Measurements from ENCODE around the gene LGR5.
A peak's percentile ranks its signal among the peaks of the same experiment; 100 is the strongest.

LGR5 gene
- long read RNA-seq: 0 reads

- no peak for DNase-seq (ENCODE audit: low read depth in 1 of 2, low spot score in 1 of 2)
- peaks cover 45% of the 10 kb centered on the region for H3K27me3 ChIP-seq (ENCODE audit: insufficient read depth, poor library complexity, severe bottlenecking)
- no peak within 1 kb of the TSS for H3K27ac ChIP-seq (replicated peaks)
- TF ChIP-seq CTCF (IDR thresholded peaks at IDR 0.05; ENCODE audit: insufficient read depth, low read length) (no peak), REST (IDR thresholded peaks at IDR 0.05; ENCODE audit: insufficient replicate concordance, low read depth) (peak; percentile 76)
- H3K4me3 ChIP-seq (replicated peaks; ENCODE audit: insufficient read depth, low read length): no peak within 1 kb of the TSS
Measured at GRCh38 chr12:71439613-71440344, at the start of gene LGR5. Gene LGR5, plus strand, starts transcription at chr12:71439798. Its CDS starts 283 bp downstream, at chr12:71440081.

GRCh38 chr12:71392521-71393145, 47.0 kb upstream of the LGR5 start:
- H3K27me3 ChIP-seq (ENCODE audit: insufficient read depth, poor library complexity, severe bottlenecking): no peaks in the 10 kb centered on the region
- DNase-seq (ENCODE audit: low read depth in 1 of 2, low spot score in 1 of 2): peak; percentile 3 to 23
- H3K4me3 ChIP-seq (replicated peaks; ENCODE audit: insufficient read depth, low read length): no peak overlapping the region
- TF ChIP-seq GABPA (IDR thresholded peaks at IDR 0.05; ENCODE audit: low read depth): no peak
- peak; percentile 86 for TF ChIP-seq CTCF (IDR thresholded peaks at IDR 0.05; ENCODE audit: insufficient read depth, low read length)
- no peak overlapping the region for H3K27ac ChIP-seq (replicated peaks)

- no peak overlapping the region for H3K4me3 ChIP-seq (replicated peaks; ENCODE audit: insufficient read depth, low read length)
- H3K27ac ChIP-seq (replicated peaks): no peak overlapping the region
- no peak for TF ChIP-seq GABPA (IDR thresholded peaks at IDR 0.05; ENCODE audit: low read depth)
- no peak for TF ChIP-seq SPI1 (IDR thresholded peaks at IDR 0.05; ENCODE audit: borderline replicate concordance, low read depth)
- no peak for TF ChIP-seq CTCF (IDR thresholded peaks at IDR 0.05; ENCODE audit: insufficient read depth, low read length)
- no peak for DNase-seq (ENCODE audit: low read depth in 1 of 2, low spot score in 1 of 2)
- no peaks in the 10 kb centered on the region for H3K27me3 ChIP-seq (ENCODE audit: insufficient read depth, poor library complexity, severe bottlenecking)
Measured at GRCh38 chr12:71393625-71394024, 46.0 kb upstream of the LGR5 start.

GRCh38 chr12:71397433-71397954, 42.1 kb upstream of the LGR5 start:
- no peaks in the 10 kb centered on the region for H3K27me3 ChIP-seq (ENCODE audit: insufficient read depth, poor library complexity, severe bottlenecking)
- no peak overlapping the region for H3K27ac ChIP-seq (replicated peaks)
- H3K4me3 ChIP-seq (replicated peaks; ENCODE audit: insufficient read depth, low read length): no peak overlapping the region
- no peak for DNase-seq (ENCODE audit: low read depth in 1 of 2, low spot score in 1 of 2)
- TF ChIP-seq REST (IDR thresholded peaks at IDR 0.05; ENCODE audit: insufficient replicate concordance, low read depth) (no peak), CTCF (IDR thresholded peaks at IDR 0.05; ENCODE audit: insufficient read depth, low read length) (no peak), GABPA (IDR thresholded peaks at IDR 0.05; ENCODE audit: low read depth) (no peak), POLR2AphosphoS5 (IDR thresholded peaks at IDR 0.05; ENCODE audit: low read depth) (no peak), SPI1 (IDR thresholded peaks at IDR 0.05; ENCODE audit: borderline replicate concordance, low read depth) (no peak)
